A549 (cell line): ENCODE measurements around the gene GPRIN2. TPM values are rescaled to one million over a fixed set of nuclear protein-coding genes. Genes with fewer than 3 reads are reported as not detected.
"Not testable (repeated sequence)": the region's sequence is repeated elsewhere in the genome, so short reads cannot be mapped to it uniquely, and the experiment has no call there.

Experiments
- ATAC-seq, 2 experiments: fragments of 200-7000 bp in 1 of 2; fragments of >200 bp in 1 of 2; cut with Nextera tagmentation in 1 of 2; cut with Tn5 transposase in 1 of 2; 3 replicates each; pipeline versions ENCODE4 v1.8.0 to v1.9.1; 2018 to 2020; ENCODE audit warnings: mild to moderate bottlenecking in 1 of 2, moderate library complexity in 1 of 2
- CTCF ChIA-PET: fragments of 300-600 bp; sonication (Branson Sonifier 250); formaldehyde crosslinking; extraction: SDS; loops from one replicate; lab custom pipeline; 2021; ENCODE audit warnings: antibody characterized with exemption, inconsistent platforms; lab: Yijun Ruan, JAX
- POLR2A ChIA-PET: fragments of 350-600 bp; formaldehyde crosslinking; extraction: SDS; loops from one replicate; lab custom pipeline; 2021; ENCODE audit warnings: antibody characterized with exemption, inconsistent platforms; lab: Yijun Ruan, JAX
- DNase-seq, 2 experiments: peaks; one replicate each; pipeline versions ENCODE4 v3.0.0 to v3.0.0-alpha.2; 2011 to 2016; ENCODE audit warnings: low read depth in 1 of 2, low spot score in 1 of 2
- FAIRE-seq: peaks from 2 replicates; lab custom pipeline; 2011; peaks lifted over from hg19 to GRCh38; lab: Jason Lieb, UNC
- H3K27ac ChIP-seq, 2 experiments: fragments of >200 bp; sonication (Bioruptor Twin); formaldehyde crosslinking; 3 replicates each; pipeline ENCODE4 v1.5.1; 2016 to 2017
- H3K4me1 ChIP-seq: fragments of >200 bp; sonication (Bioruptor Twin); formaldehyde crosslinking; 3 replicates; pipeline ENCODE4 v1.6.1; 2016
- H3K4me2 ChIP-seq: fragments of >200 bp; sonication (Bioruptor Twin); formaldehyde crosslinking; 3 replicates; pipeline ENCODE4 v1.6.1; 2016
- H3K4me3 ChIP-seq: fragments of >200 bp; sonication (Bioruptor Twin); formaldehyde crosslinking; 3 replicates; pipeline ENCODE4 v1.5.1; 2016
- H3K9me3 ChIP-seq: fragments of >200 bp; sonication (Bioruptor Twin); formaldehyde crosslinking; 3 replicates; pipeline ENCODE4 v1.6.1; 2016
- RAD21 ChIP-seq, 2 experiments: fragments of >200 bp in 1 of 2; sonication (Bioruptor Twin) in 1 of 2; formaldehyde crosslinking in 1 of 2; IDR thresholded peaks in 1 of 2; conservative IDR thresholded peaks in 1 of 2; 2 replicates in 1 of 2; 3 replicates in 1 of 2; pipeline ENCODE4 v1.6.1; 2012 to 2018; ENCODE audit warnings: inconsistent platforms in 1 of 2
- SMC3 ChIP-seq: fragments of >200 bp; sonication (Bioruptor Twin); formaldehyde crosslinking; IDR thresholded peaks from 3 replicates; pipeline ENCODE4 v1.6.1; 2018; ENCODE audit warnings: inconsistent platforms
- WGBS: methylation state at CpG from one replicate; pipeline ENCODE4 v1.1.6; 2017; ENCODE audit errors: missing lambda C conversion rate; 5-methylcytosine and 5-hydroxymethylcytosine counted together
- polyA plus RNA-seq, 4 experiments: library from polyadenylated mRNA; depleted of rRNA in 3 of 4; stranded (reverse); fragments of >200 nt; fragmentation: RNase III in 1 of 4; extraction: RNeasy Plus Mini Kit Qiagen cat#74134 plus additional on column Dnase treatment in 1 of 4; gene quantifications; 2 replicates in 3 of 4; 3 replicates in 1 of 4; pipeline ENCODE4 v1.2.3, GENCODE V29; 2011 to 2017
- TF ChIP-seq, protein P1 (sequence below): IDR thresholded peaks from 2 replicates; pipeline ENCODE4 v1.6.1; 2012
- TF ChIP-seq, protein P2 (sequence below): fragments of >200 bp; sonication (Bioruptor Twin); formaldehyde crosslinking; IDR thresholded peaks from 3 replicates; pipeline ENCODE4 v1.5.1; 2016

GPRIN2 gene
- polyA plus RNA-seq, 2 of the 4 experiments (the other 2 are of a cell fraction) = 8.8 to 29.9 TPM

DNA sequence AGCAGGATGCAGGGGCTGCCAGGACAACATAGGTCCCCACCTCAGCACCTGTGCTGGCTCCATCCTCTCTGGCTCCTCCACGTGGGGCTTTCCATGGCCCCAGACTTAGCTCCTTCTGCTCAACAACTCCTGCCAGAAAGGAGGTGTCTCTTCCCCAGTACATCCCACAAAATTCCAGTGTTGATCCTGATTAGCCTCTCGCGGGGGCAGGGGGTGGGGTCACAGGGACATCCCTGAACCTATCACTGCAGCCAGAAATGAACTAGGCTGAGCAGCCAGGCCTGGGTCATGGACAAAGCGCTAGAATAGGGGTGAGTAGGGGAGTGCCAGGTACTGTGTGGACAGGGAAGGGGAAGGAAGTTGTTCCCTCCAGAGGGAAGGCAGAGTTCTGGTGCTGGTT lies 17.4 kb upstream of the GPRIN2 start:
- H3K4me2 ChIP-seq, ATAC-seq, H3K4me1 ChIP-seq, H3K9me3 ChIP-seq, H3K27ac ChIP-seq, CTCF ChIA-PET, DNase-seq, FAIRE-seq, POLR2A ChIA-PET, H3K4me3 ChIP-seq: not testable (repeated sequence)
- 84% methylated on average over 3 of the region's 4 CpGs for WGBS

DNA sequence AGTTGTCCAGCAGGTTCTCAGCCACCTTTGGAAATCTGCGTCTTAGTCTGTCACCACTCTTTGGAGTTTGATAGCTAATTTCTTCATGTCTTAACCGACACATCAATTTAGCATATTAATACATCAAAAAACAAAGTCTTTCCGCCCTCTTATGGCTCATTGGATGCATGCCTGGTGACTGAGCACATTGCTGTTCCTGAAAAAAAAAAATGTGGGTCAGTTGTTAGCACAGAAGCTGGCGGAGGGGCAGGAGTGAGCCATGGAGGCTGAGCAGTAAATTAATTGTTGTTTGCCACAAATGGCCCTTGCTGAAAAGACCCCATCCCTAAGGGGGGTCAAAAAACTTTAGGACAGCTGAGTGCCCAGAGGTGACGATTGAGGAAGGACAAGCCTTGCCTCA lies 16.9 kb upstream of the GPRIN2 start:
- FAIRE-seq, POLR2A ChIA-PET, H3K27ac ChIP-seq, H3K4me2 ChIP-seq, H3K9me3 ChIP-seq, CTCF ChIA-PET, DNase-seq, ATAC-seq, H3K4me1 ChIP-seq, H3K4me3 ChIP-seq: not testable (repeated sequence)
- WGBS = 97% methylated on average over 4 of the region's 5 CpGs

DNA sequence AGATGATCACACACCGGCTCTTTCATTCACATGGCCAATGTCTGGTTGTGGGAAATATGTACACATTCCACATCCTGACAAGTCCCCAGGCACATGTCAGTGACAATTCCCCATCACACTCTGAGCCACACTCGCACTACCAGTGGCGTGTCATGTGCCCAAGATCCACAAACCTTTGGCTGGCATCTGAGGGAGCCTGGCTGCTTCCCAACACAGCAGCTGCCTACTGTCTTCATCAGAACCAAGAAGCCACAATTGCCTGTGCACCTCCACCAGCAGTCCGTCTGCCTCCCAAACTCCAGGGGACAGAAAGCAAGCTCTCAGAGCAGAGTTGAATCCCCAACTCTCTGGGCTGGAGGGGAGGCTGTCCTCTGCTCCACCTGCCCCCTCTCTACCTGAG lies 16.3 kb upstream of the GPRIN2 start:
- FAIRE-seq, ATAC-seq, CTCF ChIA-PET: not testable (repeated sequence)

DNA sequence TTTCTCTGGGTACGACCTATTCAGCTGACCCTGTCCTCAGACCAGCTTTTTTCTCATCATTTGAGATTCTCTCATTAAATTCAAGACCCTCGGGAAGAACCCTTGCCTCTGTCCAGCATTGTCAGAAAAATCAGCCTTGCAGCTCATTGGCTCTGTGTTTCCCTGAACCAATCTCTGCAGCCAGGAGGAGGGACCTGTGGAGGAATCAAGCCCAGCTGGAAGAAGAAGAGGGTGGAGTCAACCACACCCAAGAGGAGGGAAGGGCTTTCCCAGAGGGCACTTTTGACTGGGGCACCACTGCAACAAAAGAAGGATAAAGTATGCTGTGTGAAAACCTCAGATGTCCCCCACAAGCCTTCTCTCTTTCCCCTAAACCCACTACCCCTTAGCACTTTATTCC lies 14.2 kb upstream of the GPRIN2 start:
- CTCF ChIA-PET, H3K4me2 ChIP-seq, H3K27ac ChIP-seq, H3K9me3 ChIP-seq, POLR2A ChIA-PET, FAIRE-seq, H3K4me1 ChIP-seq, ATAC-seq, DNase-seq, H3K4me3 ChIP-seq: not testable (repeated sequence)
- WGBS = no CpG with 5 or more reads among the region's 2 CpGs

More for the DNA sequence above, 16.3 kb upstream of the GPRIN2 start:
- WGBS = 100% methylated on average over 1 of the region's 4 CpGs
- H3K27ac ChIP-seq, POLR2A ChIA-PET, H3K9me3 ChIP-seq, DNase-seq, H3K4me1 ChIP-seq, H3K4me3 ChIP-seq, H3K4me2 ChIP-seq: not testable (repeated sequence)

DNA sequence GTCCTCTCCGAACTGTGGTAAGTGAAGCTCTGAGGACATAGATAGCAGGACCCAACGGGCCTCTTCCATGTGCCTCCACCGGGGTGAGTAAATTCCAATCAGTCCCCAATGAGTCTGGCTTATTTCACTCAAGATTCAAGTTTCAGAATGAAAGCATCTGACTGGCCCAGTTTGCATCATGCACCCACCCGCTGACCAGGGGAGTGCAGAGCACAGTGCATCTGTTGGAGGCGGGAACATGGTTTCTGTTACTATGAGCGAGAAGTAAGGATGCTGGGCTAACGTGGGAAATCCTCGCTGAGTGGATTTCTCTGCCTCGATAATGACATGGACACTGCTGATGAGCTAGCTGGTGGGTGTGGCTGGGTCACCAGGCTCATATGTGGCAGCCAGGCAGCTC lies 10.7 kb upstream of the GPRIN2 start:
- ATAC-seq, H3K9me3 ChIP-seq, H3K4me1 ChIP-seq, CTCF ChIA-PET, POLR2A ChIA-PET, H3K4me2 ChIP-seq, DNase-seq, H3K27ac ChIP-seq, FAIRE-seq, H3K4me3 ChIP-seq: not testable (repeated sequence)
- 100% methylated on average over 3 of the region's 9 CpGs for WGBS

DNA sequence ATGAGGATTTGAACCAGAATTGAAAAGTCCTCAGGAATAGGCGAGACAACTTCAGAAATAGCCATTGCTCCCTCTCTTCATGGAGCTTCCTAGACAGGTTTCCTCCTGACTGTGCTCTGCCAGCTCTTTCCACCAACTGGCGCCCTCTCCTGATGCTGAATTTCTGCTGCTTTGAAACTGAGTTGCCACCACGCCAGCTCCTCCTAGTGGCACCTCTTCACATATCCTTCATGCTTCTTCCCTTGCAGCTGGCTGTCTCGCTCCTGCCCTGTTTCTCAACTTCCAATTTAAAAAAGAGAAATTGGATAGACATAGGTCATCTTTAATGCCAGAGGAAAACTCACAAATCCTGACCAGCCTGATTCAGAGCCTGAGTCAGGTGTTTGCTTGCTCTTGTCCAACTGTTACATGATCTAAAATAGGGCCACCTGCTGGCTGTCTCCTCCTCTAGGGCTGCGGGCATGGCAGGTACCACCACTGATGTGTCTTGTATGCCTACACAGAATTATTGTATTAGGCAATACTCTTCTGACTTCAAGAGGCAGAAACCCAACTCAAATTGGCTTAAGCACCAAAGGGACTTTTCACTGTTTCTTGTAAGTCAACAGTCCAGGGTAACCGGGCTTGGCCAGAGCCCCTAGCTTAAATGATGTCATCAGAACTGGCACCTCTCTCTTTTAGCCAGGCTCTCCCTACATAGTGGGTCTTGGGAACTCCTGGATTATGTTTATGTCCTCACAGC lies 9.3 kb upstream of the GPRIN2 start:
- POLR2A ChIA-PET, H3K4me3 ChIP-seq, H3K9me3 ChIP-seq, H3K4me1 ChIP-seq: not testable (repeated sequence)
- peak in 1 of 2 experiments; percentile 89 for DNase-seq
- peak overlapping the region; percentile 51; the same call in 2 of the 3 replicates for H3K4me2 ChIP-seq
- CTCF ChIA-PET = interaction anchor here (0.7 to 1.3 kb wide), 11 partner anchors 12 to 1330 kb away, joined by 3 to 7 read pairs (median 3); no protein-coding TSS in a partner anchor
- H3K27ac ChIP-seq = peak overlapping the region; percentile 73 to 76
- TF ChIP-seq, protein P1, sequence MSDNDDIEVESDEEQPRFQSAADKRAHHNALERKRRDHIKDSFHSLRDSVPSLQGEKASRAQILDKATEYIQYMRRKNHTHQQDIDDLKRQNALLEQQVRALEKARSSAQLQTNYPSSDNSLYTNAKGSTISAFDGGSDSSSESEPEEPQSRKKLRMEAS = 0 out of 2 replicates have a peak, but pooled peaks have one; percentile 31
- TF ChIP-seq SMC3 (peak; percentile 86), RAD21 (conservative IDR thresholded peaks at IDR 0.05 in 1 of 2, IDR thresholded peaks at IDR 0.05 in 1 of 2) (peak; percentile 79 to 88)
- TF ChIP-seq, protein P2, sequence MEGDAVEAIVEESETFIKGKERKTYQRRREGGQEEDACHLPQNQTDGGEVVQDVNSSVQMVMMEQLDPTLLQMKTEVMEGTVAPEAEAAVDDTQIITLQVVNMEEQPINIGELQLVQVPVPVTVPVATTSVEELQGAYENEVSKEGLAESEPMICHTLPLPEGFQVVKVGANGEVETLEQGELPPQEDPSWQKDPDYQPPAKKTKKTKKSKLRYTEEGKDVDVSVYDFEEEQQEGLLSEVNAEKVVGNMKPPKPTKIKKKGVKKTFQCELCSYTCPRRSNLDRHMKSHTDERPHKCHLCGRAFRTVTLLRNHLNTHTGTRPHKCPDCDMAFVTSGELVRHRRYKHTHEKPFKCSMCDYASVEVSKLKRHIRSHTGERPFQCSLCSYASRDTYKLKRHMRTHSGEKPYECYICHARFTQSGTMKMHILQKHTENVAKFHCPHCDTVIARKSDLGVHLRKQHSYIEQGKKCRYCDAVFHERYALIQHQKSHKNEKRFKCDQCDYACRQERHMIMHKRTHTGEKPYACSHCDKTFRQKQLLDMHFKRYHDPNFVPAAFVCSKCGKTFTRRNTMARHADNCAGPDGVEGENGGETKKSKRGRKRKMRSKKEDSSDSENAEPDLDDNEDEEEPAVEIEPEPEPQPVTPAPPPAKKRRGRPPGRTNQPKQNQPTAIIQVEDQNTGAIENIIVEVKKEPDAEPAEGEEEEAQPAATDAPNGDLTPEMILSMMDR = peak; percentile 78
- 5% methylated on average over 4 of the region's 6 CpGs for WGBS
- ATAC-seq = peak; percentile 92 to 96
- peak; percentile 88 for FAIRE-seq
